Neural progenitor cell (in vitro differentiated cells): Measurements from ENCODE around the gene SAC3D1. TPM values are rescaled to one million over a fixed set of nuclear protein-coding genes. Genes with fewer than 3 reads are reported as not detected.

Experiments used
- DNase-seq: peaks from one replicate; pipeline ENCODE4 v3.0.0-alpha.2; 2016; ENCODE audit warnings: low spot score
- H2AFZ ChIP-seq: fragments of 200-600 bp; sonication (generic); replicated peaks from 2 replicates; pipeline ENCODE4 v1.6.1; 2016; ENCODE audit warnings: antibody characterized with exemption
- H3F3A ChIP-seq: fragments of 200-600 bp; sonication (generic); 2 replicates; pipeline ENCODE4 v1.6.1; 2016; ENCODE audit warnings: antibody characterized with exemption, low read depth
- H3K27ac ChIP-seq: fragments of 200-600 bp; sonication (generic); 2 replicates; pipeline ENCODE4 v1.5.1; 2016; ENCODE audit warnings: mild to moderate bottlenecking
- H3K27me3 ChIP-seq: fragments of 200-600 bp; sonication (generic); 2 replicates; pipeline ENCODE4 v1.6.1; 2016; ENCODE audit warnings: mild to moderate bottlenecking, moderate library complexity
- H3K36me3 ChIP-seq: fragments of 200-600 bp; sonication (generic); 2 replicates; pipeline ENCODE4 v1.5.1; 2016
- H3K4me1 ChIP-seq: fragments of 200-600 bp; sonication (generic); 2 replicates; pipeline ENCODE4 v1.6.1; 2016; ENCODE audit warnings: mixed run types
- H3K4me2 ChIP-seq: fragments of 200-600 bp; sonication (generic); 2 replicates; pipeline ENCODE4 v1.6.1; 2016
- H3K4me3 ChIP-seq: fragments of 200-600 bp; sonication (generic); 2 replicates; pipeline ENCODE4 v1.5.1; 2016
- H3K79me2 ChIP-seq: fragments of 200-600 bp; sonication (generic); 2 replicates; pipeline ENCODE4 v1.6.1; 2016; ENCODE audit warnings: low read depth
- H3K9ac ChIP-seq: fragments of 200-600 bp; sonication (generic); 2 replicates; pipeline ENCODE4 v1.6.1; 2016
- H3K9me3 ChIP-seq: fragments of 200-600 bp; sonication (generic); 2 replicates; pipeline ENCODE4 v1.5.1; 2016; ENCODE audit warnings: low read depth
- H4K20me1 ChIP-seq: fragments of 200-600 bp; sonication (generic); 2 replicates; pipeline ENCODE4 v1.6.1; 2016; ENCODE audit warnings: low read depth
- H3K27ac Mint-ChIP-seq: 3 replicates; pipeline ENCODE4 v1.8.0; 2021; ENCODE audit warnings: mixed read lengths
- H3K27me3 Mint-ChIP-seq: 2 replicates; pipeline ENCODE4 v1.8.0; 2022; ENCODE audit warnings: low read depth, mild to moderate bottlenecking, inconsistent platforms, moderate library complexity, mixed read lengths; ENCODE audit not compliant: insufficient read depth
- H3K36me3 Mint-ChIP-seq: 3 replicates; pipeline ENCODE4 v1.8.0; 2021; ENCODE audit warnings: mixed read lengths
- H3K4me1 Mint-ChIP-seq: 3 replicates; pipeline ENCODE4 v1.8.0; 2021; ENCODE audit warnings: mixed read lengths
- H3K4me3 Mint-ChIP-seq: 3 replicates; pipeline ENCODE4 v1.8.0; 2021; ENCODE audit warnings: mild to moderate bottlenecking, moderate library complexity, mixed read lengths
- H3K9me3 Mint-ChIP-seq: 3 replicates; pipeline ENCODE4 v1.8.0; 2020; ENCODE audit warnings: mixed read lengths
- EZH2 ChIP-seq: fragments of 200-600 bp; sonication (generic); IDR thresholded peaks from 2 replicates; pipeline ENCODE4 v1.6.1; 2017; ENCODE audit warnings: antibody characterized with exemption, mild to moderate bottlenecking, moderate library complexity
- EZH2phosphoT487 ChIP-seq: fragments of 200-600 bp; sonication (generic); IDR thresholded peaks from 2 replicates; pipeline ENCODE4 v1.6.1; 2017; ENCODE audit warnings: antibody characterized with exemption
- total RNA-seq: library from RNA; depleted of rRNA; stranded (reverse); fragments of >200 nt; gene quantifications from 2 replicates; pipeline ENCODE4 v1.2.3, GENCODE V29; 2015; ENCODE audit warnings: low replicate concordance
- TF ChIP-seq, protein P1 (sequence below): fragments of 200-600 bp; sonication (generic); IDR thresholded peaks from 2 replicates; pipeline ENCODE4 v1.5.1; 2017; ENCODE audit warnings: antibody characterized with exemption, mild to moderate bottlenecking

The SAC3D1 gene
- total RNA-seq, 1 donor from 2014 or later = 3.0 TPM

DNA sequence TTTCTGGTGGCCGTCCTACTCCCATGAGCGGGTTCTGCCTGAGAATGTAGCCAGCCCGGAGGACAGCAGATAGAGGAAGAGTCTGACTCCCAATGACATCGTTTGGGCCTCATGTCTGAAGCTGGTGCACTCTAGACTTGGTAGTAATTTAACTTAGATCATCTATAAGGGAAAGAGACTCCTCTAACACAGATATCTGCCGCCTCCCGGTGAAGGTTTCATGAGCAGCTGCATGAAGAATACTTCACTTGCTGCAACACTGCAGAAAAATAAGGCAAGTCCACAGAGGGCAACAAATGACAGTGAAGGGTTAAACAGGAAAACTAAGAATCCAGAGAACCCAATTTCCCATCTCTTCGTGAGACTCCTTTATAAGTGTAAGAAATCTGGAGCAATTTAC is 33.0 kb upstream of the SAC3D1 start:
- no peak overlapping the region for H3K9ac ChIP-seq
- peaks cover under 1% of the 10 kb centered on the region for H3K4me1 Mint-ChIP-seq
- H3K4me2 ChIP-seq = no peak overlapping the region
- H3K36me3 ChIP-seq = no peaks in the 10 kb centered on the region
- TF ChIP-seq, protein P1, sequence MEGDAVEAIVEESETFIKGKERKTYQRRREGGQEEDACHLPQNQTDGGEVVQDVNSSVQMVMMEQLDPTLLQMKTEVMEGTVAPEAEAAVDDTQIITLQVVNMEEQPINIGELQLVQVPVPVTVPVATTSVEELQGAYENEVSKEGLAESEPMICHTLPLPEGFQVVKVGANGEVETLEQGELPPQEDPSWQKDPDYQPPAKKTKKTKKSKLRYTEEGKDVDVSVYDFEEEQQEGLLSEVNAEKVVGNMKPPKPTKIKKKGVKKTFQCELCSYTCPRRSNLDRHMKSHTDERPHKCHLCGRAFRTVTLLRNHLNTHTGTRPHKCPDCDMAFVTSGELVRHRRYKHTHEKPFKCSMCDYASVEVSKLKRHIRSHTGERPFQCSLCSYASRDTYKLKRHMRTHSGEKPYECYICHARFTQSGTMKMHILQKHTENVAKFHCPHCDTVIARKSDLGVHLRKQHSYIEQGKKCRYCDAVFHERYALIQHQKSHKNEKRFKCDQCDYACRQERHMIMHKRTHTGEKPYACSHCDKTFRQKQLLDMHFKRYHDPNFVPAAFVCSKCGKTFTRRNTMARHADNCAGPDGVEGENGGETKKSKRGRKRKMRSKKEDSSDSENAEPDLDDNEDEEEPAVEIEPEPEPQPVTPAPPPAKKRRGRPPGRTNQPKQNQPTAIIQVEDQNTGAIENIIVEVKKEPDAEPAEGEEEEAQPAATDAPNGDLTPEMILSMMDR = no peak
- TF ChIP-seq EZH2 (no peak), EZH2phosphoT487 (no peak)
- no peak overlapping the region for H3K4me3 ChIP-seq
- H2AFZ ChIP-seq = no peak overlapping the region
- no peaks in the 10 kb centered on the region for H4K20me1 ChIP-seq
- no peak for DNase-seq
- no peaks in the 10 kb centered on the region for H3K9me3 Mint-ChIP-seq
- H3K9me3 ChIP-seq = no peaks in the 10 kb centered on the region
- H3K79me2 ChIP-seq = no peaks in the 10 kb centered on the region
- peaks cover 4% of the 10 kb centered on the region for H3K27me3 Mint-ChIP-seq
- H3K4me3 Mint-ChIP-seq = no peak overlapping the region
- H3F3A ChIP-seq = peaks cover 3% of the 10 kb centered on the region
- H3K27me3 ChIP-seq = no peaks in the 10 kb centered on the region
- H3K27ac Mint-ChIP-seq = no peak overlapping the region
- H3K4me1 ChIP-seq = no peaks in the 10 kb centered on the region
- H3K27ac ChIP-seq = no peak overlapping the region
- H3K36me3 Mint-ChIP-seq = no peaks in the 10 kb centered on the region

DNA sequence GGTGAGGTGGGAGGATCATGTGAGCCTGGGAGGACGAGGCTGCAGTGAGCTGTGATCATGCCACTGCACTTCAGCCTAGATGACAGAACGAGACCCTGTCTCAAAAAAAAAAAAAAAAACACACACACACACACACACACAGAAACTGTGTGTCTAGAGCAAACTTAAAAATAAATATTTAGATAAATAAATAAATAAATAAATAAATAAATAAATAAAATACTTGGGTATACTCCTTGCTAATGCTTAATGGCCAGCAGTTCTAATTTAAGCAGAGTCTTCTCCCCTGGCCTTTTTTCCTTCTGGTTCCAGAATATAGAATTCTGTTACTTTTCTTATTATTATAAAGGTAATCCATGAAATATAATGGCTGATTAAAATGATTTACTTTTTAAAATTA is 32.1 kb upstream of the SAC3D1 start:
- no peaks in the 10 kb centered on the region for H4K20me1 ChIP-seq
- DNase-seq = no peak
- peaks cover 12% of the 10 kb centered on the region for H3F3A ChIP-seq
- no peaks in the 10 kb centered on the region for H3K4me1 ChIP-seq
- no peaks in the 10 kb centered on the region for H3K79me2 ChIP-seq
- H3K4me1 Mint-ChIP-seq = peaks cover 4% of the 10 kb centered on the region
- H3K4me2 ChIP-seq = no peak overlapping the region
- no peaks in the 10 kb centered on the region for H3K36me3 ChIP-seq
- H3K27me3 ChIP-seq = no peaks in the 10 kb centered on the region
- no peak overlapping the region for H3K4me3 Mint-ChIP-seq
- no peaks in the 10 kb centered on the region for H3K9me3 ChIP-seq
- H3K36me3 Mint-ChIP-seq = no peaks in the 10 kb centered on the region
- no peak overlapping the region for H3K27ac ChIP-seq
- TF ChIP-seq EZH2phosphoT487 (no peak), EZH2 (no peak)
- TF ChIP-seq, protein P1 = no peak
- H3K27ac Mint-ChIP-seq = no peak overlapping the region
- no peaks in the 10 kb centered on the region for H3K9me3 Mint-ChIP-seq
- no peak overlapping the region for H3K9ac ChIP-seq
- no peaks in the 10 kb centered on the region for H3K27me3 Mint-ChIP-seq
- no peak overlapping the region for H3K4me3 ChIP-seq
- no peak overlapping the region for H2AFZ ChIP-seq

DNA sequence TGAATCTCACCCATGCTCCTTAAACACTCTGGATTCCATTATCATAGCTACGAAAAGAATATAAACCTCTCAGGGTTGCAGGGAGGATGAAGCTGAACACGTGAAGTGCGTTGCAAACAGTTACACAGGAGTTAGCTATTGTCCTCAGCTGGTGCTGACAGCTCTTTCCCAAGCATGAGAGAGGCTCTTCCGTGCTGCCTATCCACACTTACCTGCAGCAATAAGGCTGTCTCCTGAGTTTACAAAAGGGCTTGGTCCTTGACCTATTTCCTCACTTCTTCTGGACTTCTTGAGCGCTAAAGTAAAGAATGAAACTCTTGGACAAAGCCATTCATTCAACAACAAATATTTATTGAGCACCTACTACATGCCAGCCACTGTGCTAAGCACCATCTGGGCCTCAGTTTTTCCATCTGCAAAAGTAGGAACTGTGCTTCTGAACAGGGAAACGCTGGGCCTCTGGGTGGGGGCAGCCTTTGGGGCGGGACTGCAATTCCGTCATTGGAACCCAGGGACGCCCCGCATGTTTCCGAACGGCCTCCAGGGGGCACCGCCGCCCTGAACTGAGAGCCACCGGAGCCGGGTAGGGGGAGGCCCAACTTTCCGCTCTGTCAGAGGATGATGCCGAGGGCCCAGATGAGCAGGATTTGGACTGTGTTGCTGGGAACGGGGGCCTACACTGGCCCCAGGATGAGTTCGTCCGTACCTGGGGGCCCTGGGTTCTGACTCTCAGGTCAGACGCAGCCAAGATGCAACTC is 27.7 kb upstream of the SAC3D1 start:
- H3K9me3 Mint-ChIP-seq = no peaks in the 10 kb centered on the region
- H3K4me3 ChIP-seq = peak overlapping the region; percentile 61
- H3K36me3 Mint-ChIP-seq = peaks cover 19% of the 10 kb centered on the region
- TF ChIP-seq, protein P1 = peak; percentile 63
- TF ChIP-seq EZH2 (peak; percentile 41), EZH2phosphoT487 (no peak)
- H3K27me3 ChIP-seq = no peaks in the 10 kb centered on the region
- no peaks in the 10 kb centered on the region for H4K20me1 ChIP-seq
- peak overlapping the region; percentile 75 for H2AFZ ChIP-seq
- peaks cover 22% of the 10 kb centered on the region for H3K79me2 ChIP-seq
- peak overlapping the region; percentile 77 for H3K27ac ChIP-seq
- no peaks in the 10 kb centered on the region for H3K4me1 ChIP-seq
- peak overlapping the region; percentile 91 for H3K4me3 Mint-ChIP-seq
- H3K9ac ChIP-seq = no peak overlapping the region
- DNase-seq = peak; percentile 93
- peaks cover 12% of the 10 kb centered on the region for H3K4me1 Mint-ChIP-seq
- peaks cover 24% of the 10 kb centered on the region for H3F3A ChIP-seq
- no peaks in the 10 kb centered on the region for H3K9me3 ChIP-seq
- peak overlapping the region; percentile 75 for H3K4me2 ChIP-seq
- H3K27ac Mint-ChIP-seq = peak overlapping the region; percentile 89
- H3K36me3 ChIP-seq = no peaks in the 10 kb centered on the region
- H3K27me3 Mint-ChIP-seq = no peaks in the 10 kb centered on the region
